Measurements from ENCODE around the gene CARD11.

The CARD11 gene

GRCh38 chr7:2945171-2945570 is 98.5 kb downstream of the CARD11 start:
- H3K27me3 ChIP-seq (ENCODE audit: control insufficient read depth, insufficient read depth, low read length): no peaks in the 10 kb centered on the region
- H3K4me1 ChIP-seq (ENCODE audit: control insufficient read depth, insufficient read depth, low read length): no peaks in the 10 kb centered on the region
- H3K9me3 ChIP-seq (ENCODE audit: control insufficient read depth, insufficient read depth, low read length): peaks cover 4% of the 10 kb centered on the region
- no peak overlapping the region for H3K9ac ChIP-seq (ENCODE audit: low read depth, low read length)
- peaks cover 6% of the 10 kb centered on the region for H3K36me3 ChIP-seq (ENCODE audit: control insufficient read depth, insufficient read depth, low read length)
- H3K4me3 ChIP-seq (ENCODE audit: low read depth, low read length): no peak overlapping the region

GRCh38 chr7:2944739-2945138 is 98.9 kb downstream of the CARD11 start:
- Histone ChIP-seq H3K36me3 (ENCODE audit: control insufficient read depth, insufficient read depth, low read length) (peaks cover 6% of the 10 kb centered on the region), H3K4me1 (ENCODE audit: control insufficient read depth, insufficient read depth, low read length) (no peaks in the 10 kb centered on the region), H3K4me3 (ENCODE audit: low read depth, low read length) (no peak overlapping the region), H3K27me3 (ENCODE audit: control insufficient read depth, insufficient read depth, low read length) (no peaks in the 10 kb centered on the region), H3K9me3 (ENCODE audit: control insufficient read depth, insufficient read depth, low read length) (peaks cover 4% of the 10 kb centered on the region), H3K9ac (ENCODE audit: low read depth, low read length) (no peak overlapping the region)

- no peaks in the 10 kb centered on the region for H3K27me3 ChIP-seq (ENCODE audit: control insufficient read depth, insufficient read depth, low read length)
- no peak overlapping the region for H3K9ac ChIP-seq (ENCODE audit: low read depth, low read length)
- no peak overlapping the region for H3K4me3 ChIP-seq (ENCODE audit: low read depth, low read length)
- H3K9me3 ChIP-seq (ENCODE audit: control insufficient read depth, insufficient read depth, low read length): no peaks in the 10 kb centered on the region
- no peaks in the 10 kb centered on the region for H3K4me1 ChIP-seq (ENCODE audit: control insufficient read depth, insufficient read depth, low read length)
- H3K36me3 ChIP-seq (ENCODE audit: control insufficient read depth, insufficient read depth, low read length): peaks cover 8% of the 10 kb centered on the region
These were observed 99.6 kb downstream of the CARD11 start for GRCh38 chr7:2943851-2944601.

- H3K36me3 ChIP-seq (ENCODE audit: control insufficient read depth, insufficient read depth, low read length): peaks cover 13% of the 10 kb centered on the region
- no peak overlapping the region for H3K4me3 ChIP-seq (ENCODE audit: low read depth, low read length)
- no peaks in the 10 kb centered on the region for H3K4me1 ChIP-seq (ENCODE audit: control insufficient read depth, insufficient read depth, low read length)
- no peaks in the 10 kb centered on the region for H3K27me3 ChIP-seq (ENCODE audit: control insufficient read depth, insufficient read depth, low read length)
- no peak overlapping the region for H3K9ac ChIP-seq (ENCODE audit: low read depth, low read length)
- H3K9me3 ChIP-seq (ENCODE audit: control insufficient read depth, insufficient read depth, low read length): no peaks in the 10 kb centered on the region
These were observed 102.3 kb downstream of the CARD11 start for GRCh38 chr7:2941216-2941859.

GRCh38 chr7:2940466-2940865 is 103.2 kb downstream of the CARD11 start:
- no peaks in the 10 kb centered on the region for H3K27me3 ChIP-seq (ENCODE audit: control insufficient read depth, insufficient read depth, low read length)
- H3K9ac ChIP-seq (ENCODE audit: low read depth, low read length): no peak overlapping the region
- no peaks in the 10 kb centered on the region for H3K4me1 ChIP-seq (ENCODE audit: control insufficient read depth, insufficient read depth, low read length)
- H3K4me3 ChIP-seq (ENCODE audit: low read depth, low read length): no peak overlapping the region
- no peaks in the 10 kb centered on the region for H3K9me3 ChIP-seq (ENCODE audit: control insufficient read depth, insufficient read depth, low read length)
- H3K36me3 ChIP-seq (ENCODE audit: control insufficient read depth, insufficient read depth, low read length): peaks cover 13% of the 10 kb centered on the region

- Histone ChIP-seq H3K4me3 (ENCODE audit: low read depth, low read length) (no peak overlapping the region), H3K27me3 (ENCODE audit: control insufficient read depth, insufficient read depth, low read length) (no peaks in the 10 kb centered on the region), H3K9ac (ENCODE audit: low read depth, low read length) (no peak overlapping the region), H3K9me3 (ENCODE audit: control insufficient read depth, insufficient read depth, low read length) (no peaks in the 10 kb centered on the region), H3K36me3 (ENCODE audit: control insufficient read depth, insufficient read depth, low read length) (peaks cover 14% of the 10 kb centered on the region), H3K4me1 (ENCODE audit: control insufficient read depth, insufficient read depth, low read length) (no peaks in the 10 kb centered on the region)
These were observed 104.3 kb downstream of the CARD11 start for GRCh38 chr7:2939193-2939885.

GRCh38 chr7:2938514-2939192 is 105.0 kb downstream of the CARD11 start:
- H3K36me3 ChIP-seq (ENCODE audit: control insufficient read depth, insufficient read depth, low read length): peaks cover 10% of the 10 kb centered on the region
- H3K9ac ChIP-seq (ENCODE audit: low read depth, low read length): no peak overlapping the region
- no peaks in the 10 kb centered on the region for H3K4me1 ChIP-seq (ENCODE audit: control insufficient read depth, insufficient read depth, low read length)
- no peak overlapping the region for H3K4me3 ChIP-seq (ENCODE audit: low read depth, low read length)
- no peaks in the 10 kb centered on the region for H3K9me3 ChIP-seq (ENCODE audit: control insufficient read depth, insufficient read depth, low read length)
- no peaks in the 10 kb centered on the region for H3K27me3 ChIP-seq (ENCODE audit: control insufficient read depth, insufficient read depth, low read length)

- Histone ChIP-seq H3K4me3 (ENCODE audit: low read depth, low read length) (no peak overlapping the region), H3K9ac (ENCODE audit: low read depth, low read length) (no peak overlapping the region), H3K27me3 (ENCODE audit: control insufficient read depth, insufficient read depth, low read length) (no peaks in the 10 kb centered on the region), H3K4me1 (ENCODE audit: control insufficient read depth, insufficient read depth, low read length) (no peaks in the 10 kb centered on the region), H3K9me3 (ENCODE audit: control insufficient read depth, insufficient read depth, low read length) (no peaks in the 10 kb centered on the region), H3K36me3 (ENCODE audit: control insufficient read depth, insufficient read depth, low read length) (peaks cover 10% of the 10 kb centered on the region)
These were observed 105.8 kb downstream of the CARD11 start for GRCh38 chr7:2937701-2938513.

- Histone ChIP-seq H3K36me3 (ENCODE audit: control insufficient read depth, insufficient read depth, low read length) (peaks cover 12% of the 10 kb centered on the region), H3K9me3 (ENCODE audit: control insufficient read depth, insufficient read depth, low read length) (no peaks in the 10 kb centered on the region), H3K4me1 (ENCODE audit: control insufficient read depth, insufficient read depth, low read length) (no peaks in the 10 kb centered on the region), H3K4me3 (ENCODE audit: low read depth, low read length) (no peak overlapping the region), H3K9ac (ENCODE audit: low read depth, low read length) (no peak overlapping the region), H3K27me3 (ENCODE audit: control insufficient read depth, insufficient read depth, low read length) (no peaks in the 10 kb centered on the region)
These were observed 106.6 kb downstream of the CARD11 start for GRCh38 chr7:2936891-2937580.

- H3K9me3 ChIP-seq (ENCODE audit: control insufficient read depth, insufficient read depth, low read length): no peaks in the 10 kb centered on the region
- H3K9ac ChIP-seq (ENCODE audit: low read depth, low read length): no peak overlapping the region
- no peaks in the 10 kb centered on the region for H3K4me1 ChIP-seq (ENCODE audit: control insufficient read depth, insufficient read depth, low read length)
- peaks cover 12% of the 10 kb centered on the region for H3K36me3 ChIP-seq (ENCODE audit: control insufficient read depth, insufficient read depth, low read length)
- no peak overlapping the region for H3K4me3 ChIP-seq (ENCODE audit: low read depth, low read length)
- no peaks in the 10 kb centered on the region for H3K27me3 ChIP-seq (ENCODE audit: control insufficient read depth, insufficient read depth, low read length)
These were observed 107.4 kb downstream of the CARD11 start for GRCh38 chr7:2936301-2936700.
